HG03108 (cell line): ENCODE measurements around the gene ZNF526.
"Not testable (repeated sequence)": the region's sequence is repeated elsewhere in the genome, so short reads cannot be mapped to it uniquely, and the experiment has no call there.

ENCODE experiments used
- ATAC-seq: cut with Tn5 transposase; IDR thresholded peaks from one replicate; pipeline ENCODE4 v1.9.1; 2021; ENCODE audit warnings: moderate library complexity; ENCODE audit not compliant: unreplicated experiment

The ZNF526 gene

DNA sequence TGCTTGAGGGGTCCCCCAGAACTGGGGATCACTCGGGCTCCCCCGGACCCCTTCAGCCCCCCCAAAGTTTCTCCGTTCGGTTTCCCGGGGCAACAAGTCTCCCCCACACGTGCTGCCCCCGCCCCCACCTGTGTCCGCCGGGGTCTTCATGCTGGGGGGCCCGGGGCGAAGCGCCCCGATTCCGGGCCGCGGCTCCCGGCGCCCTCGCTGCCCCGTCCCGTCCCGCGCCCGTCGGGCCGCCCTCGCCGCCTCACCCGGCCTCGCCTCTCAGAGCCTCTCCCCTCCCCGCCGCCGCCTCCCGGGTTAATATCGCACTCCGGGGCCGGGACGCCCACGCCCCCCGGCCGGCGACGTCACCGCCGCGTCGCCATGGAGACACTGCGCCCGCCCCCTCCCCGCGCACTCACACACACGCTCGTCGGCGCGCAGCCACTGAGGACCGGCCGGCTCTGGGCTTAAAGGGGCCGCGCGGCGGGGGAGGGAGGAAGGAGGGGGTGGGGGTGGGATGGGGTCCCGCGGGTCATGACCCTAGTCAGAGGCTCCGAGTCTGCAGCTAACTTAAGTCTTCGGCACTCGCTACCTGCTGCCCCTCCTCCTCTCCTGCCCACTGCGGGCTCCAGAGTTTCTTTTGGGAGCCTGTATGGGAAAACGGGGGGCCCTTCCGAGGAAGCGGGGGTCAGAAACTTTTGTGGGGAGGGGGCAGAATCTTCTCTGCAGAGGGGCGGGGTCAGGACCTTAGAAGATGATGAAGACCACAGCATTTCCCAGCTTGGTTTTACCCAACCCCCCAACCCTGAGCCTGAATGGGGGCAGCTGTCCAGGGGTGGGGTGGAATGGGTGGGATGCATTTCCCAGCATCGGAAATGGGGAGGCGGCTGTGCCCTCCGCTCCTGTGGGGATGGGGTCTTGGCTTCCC lies 35.0 kb downstream of the ZNF526 start, which contains the start of gene ERF:
ERF (minus strand) TSS at position 279 of the 916 bp plus-strand sequence; CDS start at position 150, 129 bp downstream.
- peak; percentile 63 for ATAC-seq

- ATAC-seq = no peak
Observed at GRCh38 chr19:42255766-42256745, 35.9 kb downstream of the ZNF526 start.

GRCh38 chr19:42257842-42258241 lies 37.7 kb downstream of the ZNF526 start:
- ATAC-seq = not testable (repeated sequence)

- no peak for ATAC-seq
Observed at GRCh38 chr19:42261763-42262162, 41.7 kb downstream of the ZNF526 start.

DNA sequence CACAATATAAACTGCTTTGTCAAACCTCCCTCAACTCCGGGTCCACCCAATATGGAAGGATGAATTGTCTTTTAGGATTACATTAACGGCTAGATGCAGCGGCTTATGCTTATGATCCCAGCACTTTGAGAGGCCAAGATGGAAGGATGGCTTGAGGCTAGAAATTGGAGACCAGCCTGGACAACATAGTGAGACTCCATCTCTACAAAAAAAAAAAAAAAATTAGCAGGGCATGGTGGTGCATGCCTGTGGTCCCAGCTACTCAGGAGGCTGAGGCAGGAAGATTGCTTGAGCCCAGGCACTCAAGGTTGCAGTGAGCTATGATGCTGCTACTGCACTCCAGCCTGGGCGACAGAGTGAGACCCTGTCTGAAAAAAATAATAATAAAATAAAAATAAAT lies 46.0 kb downstream of the ZNF526 start:
- ATAC-seq = not testable (repeated sequence)

DNA sequence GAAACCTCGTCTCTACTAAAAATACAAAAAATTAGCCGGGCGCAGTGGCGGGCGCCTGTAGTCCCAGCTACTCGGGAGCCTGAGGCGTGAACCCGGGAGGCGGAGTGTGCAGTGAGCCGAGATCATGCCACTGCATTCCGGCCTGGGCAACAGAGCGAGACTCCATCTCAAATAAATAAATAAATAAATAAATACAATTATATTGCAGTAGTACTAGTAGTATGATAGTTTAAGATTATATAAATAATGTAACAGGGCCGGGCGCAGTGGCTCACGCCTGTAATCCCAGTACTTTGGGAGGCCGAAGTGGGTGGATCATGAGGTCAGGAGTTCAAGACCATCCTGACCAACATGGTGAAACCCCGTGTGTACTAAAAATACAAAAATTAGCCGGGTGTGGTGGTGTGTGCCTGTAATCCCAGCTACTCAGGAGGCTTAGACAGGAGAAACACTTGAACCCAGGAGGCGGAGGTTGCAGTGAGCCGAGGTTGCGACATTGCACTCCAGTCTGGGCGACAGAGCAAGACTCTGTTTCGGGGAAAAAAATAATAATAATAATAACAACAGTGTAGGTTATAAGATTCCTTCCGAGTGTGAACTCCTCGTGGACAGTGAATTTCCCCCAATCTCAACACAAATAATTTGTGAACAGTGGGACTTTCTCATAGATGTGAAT lies 47.0 kb downstream of the ZNF526 start:
- ATAC-seq = not testable (repeated sequence)

DNA sequence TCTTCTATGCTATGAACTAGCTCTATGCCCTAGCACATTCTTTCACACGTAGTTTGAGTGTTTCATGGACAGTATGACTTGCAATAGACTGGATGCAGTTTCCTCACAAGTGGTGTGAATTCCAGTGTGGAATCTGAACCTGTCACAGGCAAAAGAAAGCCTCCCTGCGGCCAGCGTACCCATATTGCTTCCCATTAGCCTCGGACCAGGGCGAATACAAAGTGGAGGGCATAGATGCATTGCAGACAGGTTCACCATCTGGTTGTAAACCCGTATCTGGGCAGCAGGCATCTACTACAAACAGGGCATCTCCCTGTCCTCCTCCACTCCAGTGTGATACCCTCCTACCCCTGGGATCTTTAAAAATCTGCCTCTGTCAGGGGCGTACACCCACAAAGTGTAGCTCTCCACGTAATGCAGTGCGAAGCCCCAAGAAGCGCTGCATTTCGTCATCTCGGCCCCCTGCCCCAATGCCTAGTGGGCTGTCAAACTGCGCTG lies 47.6 kb downstream of the ZNF526 start:
- no peak for ATAC-seq

- peak; percentile 46 for ATAC-seq
Observed at GRCh38 chr19:42268142-42268703, 48.1 kb downstream of the ZNF526 start.

GRCh38 chr19:42268704-42269477 lies 48.8 kb downstream of the ZNF526 start, which contains the start of gene CIC:
Gene CIC (plus strand): TSS chr19:42269252. CDS start chr19:42271784, 2,532 bp downstream.
- ATAC-seq = peak; percentile 73

DNA sequence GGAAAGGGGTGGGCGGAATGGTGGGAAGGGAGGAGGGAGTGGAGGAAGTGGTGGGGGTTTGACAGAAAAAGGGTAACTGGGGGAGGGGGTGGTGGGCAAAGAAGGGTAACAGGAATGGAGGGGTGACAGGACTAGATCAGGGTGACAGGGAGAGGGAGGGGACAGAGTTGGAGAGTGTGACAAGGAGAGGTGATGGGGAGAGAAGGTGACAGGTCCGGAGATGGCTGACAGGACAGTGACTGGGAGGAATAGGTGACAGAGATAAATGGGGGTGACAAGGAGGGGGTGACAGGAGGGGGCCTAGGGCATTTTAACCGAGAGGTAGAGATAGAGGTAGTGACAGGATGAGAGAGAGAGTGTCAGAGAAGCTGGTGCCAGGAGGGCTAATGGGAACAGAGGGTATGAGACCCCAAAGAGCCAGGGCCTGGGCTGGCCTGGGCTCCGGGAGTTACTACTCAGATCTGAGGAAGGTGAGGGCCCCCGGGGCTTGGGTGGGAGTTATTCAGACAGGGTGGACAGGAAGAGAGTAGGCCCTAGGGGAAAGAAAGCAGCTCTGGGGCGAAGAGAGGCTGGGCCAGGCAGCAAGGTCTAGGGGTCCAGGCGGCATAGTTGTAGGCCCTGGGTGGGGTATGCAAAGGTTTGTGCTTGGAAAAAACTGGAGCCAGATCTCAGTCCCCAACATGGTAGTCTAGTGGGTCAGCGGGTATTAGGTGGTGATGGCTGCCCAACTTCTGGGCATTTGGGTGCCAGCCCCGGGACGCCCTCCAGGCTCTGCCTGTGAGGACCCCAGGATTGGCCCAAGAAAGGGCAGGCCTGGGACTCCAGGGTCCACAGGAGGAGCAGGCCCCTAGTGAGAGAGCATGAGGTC lies 49.6 kb downstream of the ZNF526 start:
- no peak for ATAC-seq

DNA sequence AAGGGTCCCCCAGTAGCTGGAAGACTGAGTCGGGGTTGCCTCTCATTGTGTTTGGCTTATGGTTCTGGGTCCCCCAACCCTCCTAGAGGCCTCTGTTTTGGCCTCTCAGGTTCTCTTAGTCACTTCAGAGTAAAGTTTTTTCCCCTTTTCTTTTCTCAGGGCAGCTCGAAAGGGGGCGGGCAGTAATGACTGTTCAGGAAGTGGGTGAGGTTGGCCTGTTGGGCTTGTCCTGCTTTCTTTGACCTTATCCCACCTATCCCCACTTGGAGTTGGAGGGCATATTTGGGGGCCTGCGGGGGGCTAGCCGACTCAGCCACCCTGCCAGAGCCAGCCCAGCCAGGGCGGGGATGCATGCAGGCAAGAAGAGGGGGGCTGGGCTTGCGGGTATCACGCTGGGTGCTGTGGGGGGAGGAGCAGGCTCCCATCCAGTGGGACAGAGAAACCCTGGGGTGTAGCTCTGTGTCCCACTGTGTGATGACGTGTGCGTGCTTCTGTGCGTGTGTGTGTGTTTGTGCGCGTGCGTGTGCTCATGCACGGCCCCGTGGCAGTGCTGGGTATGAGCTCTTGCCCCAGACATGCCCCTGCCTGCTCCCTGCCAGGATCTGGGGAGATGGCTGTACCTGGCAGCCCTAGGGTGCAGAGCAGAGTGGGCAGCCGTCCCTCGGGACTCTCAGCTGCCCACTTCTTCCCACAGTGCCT lies 50.4 kb downstream of the ZNF526 start:
- ATAC-seq = no peak

GRCh38 chr19:42271045-42271419 lies 50.9 kb downstream of the ZNF526 start:
- ATAC-seq = no peak

DNA sequence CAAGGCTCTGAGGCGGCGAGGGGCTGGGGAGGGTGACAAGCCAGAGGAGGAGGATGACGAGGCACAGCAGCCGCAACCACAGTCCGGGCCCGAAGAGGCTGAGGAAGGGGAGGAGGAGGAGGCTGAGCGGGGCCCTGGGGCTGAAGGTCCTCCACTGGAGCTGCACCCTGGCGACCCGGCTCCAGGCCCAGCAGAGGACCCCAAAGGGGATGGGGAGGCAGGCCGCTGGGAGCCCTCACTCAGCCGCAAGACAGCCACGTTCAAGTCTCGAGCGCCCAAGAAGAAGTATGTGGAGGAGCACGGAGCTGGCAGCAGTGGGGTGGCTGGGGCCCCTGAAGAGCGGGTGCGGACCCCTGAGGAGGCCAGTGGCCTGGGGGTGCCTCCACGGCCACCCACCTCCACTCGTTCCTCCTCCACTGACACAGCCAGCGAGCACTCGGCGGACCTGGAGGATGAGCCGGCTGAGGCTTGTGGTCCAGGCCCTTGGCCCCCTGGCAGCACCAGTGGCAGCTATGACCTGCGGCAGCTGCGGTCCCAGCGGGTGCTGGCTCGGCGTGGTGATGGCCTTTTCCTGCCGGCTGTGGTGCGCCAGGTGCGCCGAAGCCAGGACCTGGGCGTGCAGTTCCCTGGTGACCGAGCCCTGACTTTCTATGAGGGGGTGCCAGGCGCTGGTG lies 51.9 kb downstream of the ZNF526 start:
- ATAC-seq = no peak

GRCh38 chr19:42272535-42272897 lies 52.4 kb downstream of the ZNF526 start:
- ATAC-seq = no peak

GRCh38 chr19:42272989-42273406 lies 52.9 kb downstream of the ZNF526 start:
- ATAC-seq = no peak

GRCh38 chr19:42273407-42274064 lies 53.4 kb downstream of the ZNF526 start:
- no peak for ATAC-seq
